Head of caudate nucleus (tissue), 42 donors: ENCODE results near the gene CHD3.

Experiments used
- DNase-seq, 42 donors: peaks; one replicate each; pipeline versions ENCODE4 v3.0.0 to v3.0.0-alpha.2; 2020 to 2021; ENCODE audit warnings: mixed read lengths in 7 of 42
- intact Hi-C: fragments of 100-400 bp; cut with DNase I; formaldehyde crosslinking; loops from one replicate; pipeline ENCODE4 v1.15.0; 2022

Gene CHD3

DNA sequence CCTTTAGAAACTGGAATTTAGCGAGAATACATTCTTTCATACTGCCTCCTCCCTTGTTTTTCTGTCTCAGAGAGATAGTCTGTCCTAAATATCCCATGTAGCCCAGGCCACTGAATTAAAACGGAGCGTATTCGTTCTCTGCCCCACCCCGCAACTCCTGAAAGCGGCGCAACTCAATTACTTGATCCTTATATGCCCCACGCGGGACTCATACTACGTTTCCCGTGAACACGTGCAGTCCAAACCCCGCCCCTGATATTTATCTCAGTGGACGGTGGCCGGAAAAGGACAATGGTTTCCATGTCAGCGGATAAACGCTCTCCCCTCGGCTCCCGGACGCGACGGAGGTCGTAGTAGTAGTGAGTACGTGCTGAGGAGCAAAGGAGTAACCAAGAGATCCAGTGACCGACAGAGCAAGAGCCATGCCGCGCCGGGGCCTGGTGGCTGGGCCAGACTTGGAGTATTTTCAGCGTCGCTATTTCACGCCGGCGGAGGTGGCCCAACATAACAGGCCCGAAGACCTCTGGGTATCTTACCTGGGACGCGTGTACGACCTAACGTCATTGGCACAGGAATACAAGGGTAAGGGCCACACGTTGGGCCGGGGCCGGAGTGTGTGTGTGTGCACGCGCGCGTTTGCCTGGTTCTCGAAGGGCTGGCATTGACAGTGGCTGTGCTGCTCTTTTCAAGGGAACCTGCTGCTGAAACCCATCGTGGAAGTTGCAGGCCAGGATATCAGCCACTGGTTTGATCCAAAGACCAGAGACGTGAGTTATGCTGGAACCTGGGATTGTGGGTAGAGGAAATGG is 30.7 kb upstream of the CHD3 start, which contains the start of gene CYB5D1:
Gene CYB5D1 (plus strand): TSS at position 291 of the 809 bp plus-strand sequence. CDS start 132 bp downstream, at position 423.
- intact Hi-C loops: loop anchor here (5.0 kb wide), 2 partner anchors 36 to 129 kb away; no protein-coding TSS in a partner anchor

DNA sequence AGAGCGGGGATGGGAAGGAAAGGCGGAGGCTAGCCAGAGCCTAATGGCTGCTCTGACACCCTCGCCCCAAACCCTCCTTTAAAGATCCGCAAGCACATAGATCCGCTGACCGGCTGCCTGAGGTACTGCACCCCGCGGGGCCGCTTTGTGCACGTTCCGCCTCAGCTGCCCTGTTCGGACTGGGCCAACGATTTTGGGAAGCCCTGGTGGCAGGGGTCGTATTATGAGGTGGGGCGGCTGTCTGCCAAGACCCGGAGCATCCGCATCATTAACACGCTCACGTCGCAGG is 30.1 kb upstream of the CHD3 start:
- intact Hi-C loops: loop anchor here (5.0 kb wide), 2 partner anchors 36 to 129 kb away; no protein-coding TSS in a partner anchor
- DNase-seq: peak in 16 of 42 donors; percentile 19 to 64 (median 43)

More for the DNA sequence above, 30.7 kb upstream of the CHD3 start, which contains the start of gene CYB5D1:
- peak; percentile 85 to 98 (median 94) for DNase-seq

DNA sequence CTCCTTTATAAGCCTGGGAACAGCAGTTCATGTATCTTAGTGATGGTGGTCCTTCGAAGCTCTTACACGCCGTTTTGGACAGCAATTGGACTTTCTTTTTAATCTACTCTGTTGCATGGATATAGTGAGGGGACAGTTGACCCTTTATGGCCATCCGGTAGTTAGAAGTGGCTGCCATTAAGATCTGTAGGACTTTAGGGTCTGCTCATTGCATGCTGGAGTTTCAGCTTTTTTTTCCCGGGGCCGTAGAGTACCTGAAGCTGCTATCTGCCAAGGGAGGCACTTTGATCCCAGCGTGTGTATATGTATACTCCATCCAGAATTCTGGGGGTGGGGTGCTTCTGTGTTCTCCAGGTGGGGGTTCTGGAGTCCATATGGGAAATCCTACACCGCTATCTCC is 29.6 kb upstream of the CHD3 start:
- intact Hi-C loops: loop anchor here (5.0 kb wide), 2 partner anchors 37 to 128 kb away; no protein-coding TSS in a partner anchor
- DNase-seq: peak in 1 of 42 donors; percentile 33

DNA sequence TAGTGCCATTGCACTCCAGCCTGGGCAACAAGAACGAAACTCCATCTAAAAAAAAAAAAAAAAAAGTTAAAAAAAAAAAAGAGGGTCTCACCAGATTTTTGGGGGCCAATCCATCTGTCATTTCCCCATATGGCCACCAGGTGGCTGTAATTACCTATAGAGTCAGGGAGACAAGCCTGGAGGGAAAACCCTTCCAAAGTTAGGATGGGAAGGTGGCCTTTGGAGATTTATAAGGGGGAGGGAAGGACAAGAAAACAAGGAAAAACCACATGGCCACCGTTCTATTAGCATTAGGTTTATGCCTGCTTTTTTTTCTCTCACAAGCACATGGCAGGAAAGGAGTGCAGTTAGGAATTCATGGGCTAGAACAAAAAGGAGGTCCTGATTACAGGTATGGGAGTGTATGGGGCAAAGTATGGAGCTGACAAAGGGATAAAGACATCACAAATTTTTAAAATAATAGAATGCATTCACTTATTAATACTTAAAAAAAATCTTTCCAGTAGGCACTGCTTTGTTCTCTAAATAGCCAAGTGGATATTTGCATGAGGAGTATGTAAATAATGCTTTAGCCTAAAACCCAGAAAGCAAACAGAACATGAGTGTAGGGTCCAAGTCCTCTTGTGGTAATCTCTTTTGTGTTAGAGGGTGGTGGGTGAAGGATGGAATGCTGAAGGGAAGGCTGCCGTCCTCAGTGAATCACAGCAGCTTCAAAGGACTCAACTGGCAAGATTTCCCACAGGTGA is 25.7 kb upstream of the CHD3 start:
- peak in 25 of 42 donors; percentile 14 to 89 (median 64) for DNase-seq
- intact Hi-C loops: loop anchor here (2.0 to 5.0 kb wide), 2 partner anchors 34 to 184 kb away; no protein-coding TSS in a partner anchor

DNA sequence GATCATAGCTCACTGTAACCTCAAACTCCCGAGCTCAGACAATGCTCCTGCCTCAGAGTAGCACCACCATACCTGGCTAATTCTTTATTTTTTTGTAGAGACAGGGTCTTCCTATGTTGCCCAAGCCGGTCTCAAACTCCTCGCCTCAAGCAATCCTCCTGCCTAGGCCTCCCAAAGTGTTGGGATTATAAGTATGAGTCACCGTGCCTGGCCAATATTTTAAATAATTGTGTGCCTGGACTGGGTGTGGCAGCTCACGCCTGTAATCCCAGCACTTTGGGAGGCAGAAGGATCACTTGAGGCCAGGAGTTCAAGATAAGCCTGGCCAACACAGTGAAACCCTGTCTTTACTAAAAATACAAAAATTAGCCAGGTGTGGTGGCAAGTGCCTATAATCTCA is 24.2 kb upstream of the CHD3 start:
- intact Hi-C loops: loop anchor here (5.0 kb wide), 1 partner anchor 183 kb away; no protein-coding TSS in a partner anchor
- peak in 1 of 42 donors; percentile 13 for DNase-seq

DNA sequence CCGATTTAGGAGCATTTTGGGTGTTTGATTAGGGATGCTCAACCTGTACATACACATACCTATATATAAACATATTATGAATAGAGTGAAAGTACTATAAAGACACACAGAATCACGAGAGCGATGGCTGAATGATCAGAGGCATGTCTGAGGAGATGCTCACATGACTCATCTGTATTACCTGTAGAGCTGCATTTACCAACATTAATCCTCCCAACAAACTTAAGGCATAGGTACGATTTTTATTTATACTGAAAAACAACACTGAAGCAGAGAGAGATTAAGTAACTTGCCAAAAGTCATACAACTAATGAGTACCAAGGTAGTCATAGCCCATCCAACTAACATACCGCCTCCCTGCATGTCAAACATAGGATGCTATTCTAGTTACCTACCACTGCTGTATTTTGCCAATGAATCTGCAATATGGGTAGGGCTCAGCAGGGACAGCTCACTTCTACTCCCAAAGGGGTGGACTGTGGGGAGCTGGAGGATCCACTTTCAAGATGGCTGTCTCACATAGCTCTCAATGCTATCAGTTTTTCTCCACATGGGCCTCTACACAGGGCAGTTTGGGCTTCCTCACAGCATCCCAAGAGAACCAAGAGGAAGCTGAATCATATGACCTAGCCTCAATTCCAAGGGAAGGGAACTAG is 23.5 kb upstream of the CHD3 start:
- peak in 1 of 42 donors; percentile 14 for DNase-seq
- intact Hi-C loops: loop anchor here (5.0 kb wide), 1 partner anchor 182 kb away; no protein-coding TSS in a partner anchor

DNA sequence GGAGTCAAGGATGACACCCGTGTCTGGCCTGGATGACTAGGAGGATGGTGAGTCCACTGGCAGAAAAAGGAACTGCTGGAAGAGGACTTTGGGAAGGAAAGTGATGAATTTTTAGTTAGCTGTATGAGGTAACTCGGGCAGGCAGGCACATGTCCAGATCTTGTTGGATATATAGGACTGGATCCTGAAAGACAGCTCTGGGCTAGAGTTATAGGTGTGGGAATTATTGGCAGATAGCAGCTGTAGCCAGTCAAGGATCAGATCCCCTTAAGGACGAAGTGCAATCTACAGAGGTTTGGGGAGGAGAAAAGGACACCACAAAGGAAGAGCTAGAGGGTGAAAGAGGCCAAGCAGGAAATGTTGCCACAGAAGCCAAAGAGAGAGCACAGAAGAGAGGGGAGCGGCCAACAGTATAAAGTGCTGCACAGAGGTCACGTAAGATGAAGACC is 20.7 kb upstream of the CHD3 start:
- intact Hi-C loops: no loop called here
- no peak for DNase-seq

DNA sequence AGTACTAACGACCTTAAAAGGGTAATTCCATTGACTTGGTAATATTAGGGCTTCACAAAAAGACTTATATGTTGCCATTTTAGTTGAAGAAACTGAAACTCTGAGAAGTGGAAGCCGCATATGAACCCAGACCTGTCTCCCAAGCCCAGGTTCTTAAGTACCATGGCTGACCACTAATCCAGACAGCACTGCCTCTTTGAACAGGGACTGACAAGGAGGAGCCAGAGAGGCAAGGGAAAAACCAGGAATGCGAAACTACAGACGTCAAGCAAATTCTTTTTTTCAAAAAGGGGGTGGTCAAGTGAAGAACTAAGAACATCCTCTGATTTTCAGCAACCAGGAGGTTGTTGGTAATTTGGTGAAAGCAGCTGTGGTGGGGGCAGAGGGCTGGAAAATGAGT is 15.5 kb upstream of the CHD3 start:
- DNase-seq: no peak
- intact Hi-C loops: no loop called here

DNA sequence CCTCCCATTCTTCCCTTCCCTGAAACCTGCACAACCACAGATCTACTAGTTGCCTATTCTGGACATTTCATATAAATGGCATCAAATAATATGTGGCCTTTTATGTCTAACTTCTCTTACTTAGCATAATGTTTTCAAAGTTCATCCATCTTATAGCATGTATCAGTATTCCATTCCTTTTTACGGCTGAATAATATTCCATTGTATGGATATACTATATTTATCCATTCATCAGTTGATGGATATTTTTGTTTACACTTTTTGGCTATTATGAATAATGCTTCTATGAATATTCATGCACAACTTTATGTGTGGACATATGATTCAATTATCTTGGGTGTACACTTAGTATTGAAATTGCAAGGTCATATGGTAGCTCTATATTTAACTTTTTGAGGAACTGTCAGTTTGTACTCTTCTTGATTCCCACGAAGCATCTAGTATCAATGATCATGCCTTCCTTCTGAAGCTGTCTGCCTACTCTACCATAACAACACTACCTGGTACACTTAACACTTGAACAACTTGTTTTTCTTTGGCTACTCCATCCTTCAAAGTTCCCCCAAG is 12.7 kb upstream of the CHD3 start:
- DNase-seq: no peak
- intact Hi-C loops: no loop called here

DNA sequence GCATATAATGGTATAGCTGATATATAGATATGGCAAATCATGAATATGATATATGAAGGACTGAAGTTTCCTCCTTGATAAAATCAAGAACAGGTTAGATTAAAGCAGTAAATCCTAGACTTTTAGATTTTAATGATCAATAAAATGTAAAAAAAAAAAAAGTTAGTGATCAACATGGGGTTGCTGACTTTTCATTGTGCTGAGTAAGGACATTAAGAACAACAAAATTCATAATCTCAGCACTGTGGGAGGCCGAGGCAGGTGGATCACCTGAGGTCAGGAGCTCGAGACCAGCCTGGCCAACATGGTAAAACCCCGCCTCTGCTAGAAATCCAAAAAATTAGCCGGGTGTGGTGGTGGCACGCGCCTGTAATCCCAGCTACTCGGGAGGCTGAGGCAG is 10.4 kb upstream of the CHD3 start:
- peak in 1 of 42 donors; percentile 22 for DNase-seq
- intact Hi-C loops: no loop called here

DNA sequence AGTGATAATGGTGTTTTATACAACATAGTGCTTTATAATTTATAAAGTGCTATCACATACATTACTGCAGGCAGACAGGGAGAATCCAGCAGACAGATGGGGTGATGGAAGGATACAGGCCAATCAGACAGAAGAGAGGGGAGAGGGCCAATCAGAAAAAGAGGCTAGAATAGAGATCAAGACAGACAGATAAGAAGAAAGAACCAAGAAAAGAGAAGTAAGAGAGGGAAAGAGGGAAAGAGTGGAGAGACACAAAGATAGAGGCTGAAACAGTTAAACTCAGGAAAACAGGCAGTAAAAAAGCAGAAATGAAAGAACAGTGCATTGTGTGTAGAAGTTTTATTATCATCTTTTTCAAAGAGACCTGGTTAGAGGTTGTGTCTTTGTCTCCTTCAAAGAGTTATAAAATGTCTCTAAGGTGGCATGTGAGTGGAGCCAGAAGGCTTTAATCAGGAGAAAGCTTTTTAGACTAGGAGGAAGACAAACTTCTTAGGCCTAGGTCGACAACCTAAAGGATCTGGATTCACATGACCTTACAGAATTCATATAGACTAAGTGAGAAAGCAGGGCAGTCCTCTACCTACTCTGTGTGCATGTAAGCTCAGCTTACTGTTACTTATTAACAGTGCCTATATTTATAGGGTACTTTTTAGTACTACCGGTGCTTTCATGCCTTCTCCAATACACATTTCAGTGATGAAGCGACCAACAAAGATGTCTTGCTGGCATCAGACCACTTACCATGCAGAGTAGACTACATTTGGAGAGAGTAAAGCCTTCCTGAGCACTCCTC is 8.3 kb upstream of the CHD3 start:
- intact Hi-C loops: no loop called here
- DNase-seq: peak in 1 of 42 donors; percentile 39

DNA sequence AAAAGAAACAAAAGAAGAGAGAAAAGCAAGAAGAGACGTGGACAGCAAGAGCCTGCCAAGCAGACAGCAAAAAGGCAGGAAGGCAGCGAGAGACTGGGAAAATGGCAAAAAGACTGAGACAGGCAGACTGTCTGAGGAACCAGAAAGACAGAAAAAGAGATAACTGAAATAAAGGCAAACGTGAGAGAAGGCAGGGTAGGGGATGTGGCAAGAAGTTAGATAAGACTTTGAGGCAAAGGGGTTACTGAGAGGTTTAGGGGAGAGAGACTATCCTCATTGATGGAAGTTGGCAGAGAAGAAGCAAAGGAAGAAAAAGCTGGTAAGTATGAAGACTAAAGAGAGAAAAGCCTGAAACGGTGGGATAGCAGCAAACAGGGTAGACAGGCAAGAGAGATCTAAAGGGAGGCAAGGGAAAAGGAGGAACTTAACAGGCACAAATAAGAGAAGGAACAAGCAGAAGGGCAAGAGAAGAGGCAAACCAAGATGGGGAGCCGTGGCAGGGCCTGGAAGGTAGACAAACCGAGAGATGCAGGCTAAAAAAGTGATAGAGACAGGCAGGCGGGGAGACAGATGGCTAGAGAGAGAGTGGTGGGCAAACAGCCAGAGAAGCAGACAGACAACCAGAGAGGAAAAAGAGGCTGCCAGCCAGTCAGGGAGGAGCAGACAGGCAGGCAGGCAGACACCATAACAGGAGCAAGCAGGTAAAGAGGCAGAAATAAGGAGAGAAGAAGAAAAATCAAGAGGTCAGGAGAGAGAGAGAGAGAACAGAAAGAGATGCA is 7.1 kb upstream of the CHD3 start:
- intact Hi-C loops: no loop called here
- DNase-seq: peak in 7 of 42 donors; percentile 7 to 49 (median 35)

DNA sequence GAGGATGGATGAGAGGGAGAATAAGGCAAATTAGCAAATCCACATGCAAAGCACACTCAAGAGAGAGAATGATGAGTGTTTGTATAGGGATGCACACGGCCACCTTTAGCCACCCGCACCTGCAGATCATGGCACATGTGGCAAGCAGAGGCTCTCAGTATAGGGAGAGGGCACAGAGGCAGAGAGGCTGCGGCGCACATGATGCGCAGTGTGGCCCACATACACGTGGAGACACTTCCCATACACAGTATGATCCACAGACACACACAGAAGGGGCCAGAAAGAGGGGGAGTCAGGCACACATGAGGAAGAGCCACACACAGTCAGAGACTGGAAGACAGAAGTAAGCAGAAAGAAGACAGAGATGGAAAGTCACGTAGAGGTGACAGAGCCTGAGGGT is 6.5 kb upstream of the CHD3 start:
- peak in 2 of 42 donors; percentile 17 to 33 for DNase-seq
- intact Hi-C loops: no loop called here

DNA sequence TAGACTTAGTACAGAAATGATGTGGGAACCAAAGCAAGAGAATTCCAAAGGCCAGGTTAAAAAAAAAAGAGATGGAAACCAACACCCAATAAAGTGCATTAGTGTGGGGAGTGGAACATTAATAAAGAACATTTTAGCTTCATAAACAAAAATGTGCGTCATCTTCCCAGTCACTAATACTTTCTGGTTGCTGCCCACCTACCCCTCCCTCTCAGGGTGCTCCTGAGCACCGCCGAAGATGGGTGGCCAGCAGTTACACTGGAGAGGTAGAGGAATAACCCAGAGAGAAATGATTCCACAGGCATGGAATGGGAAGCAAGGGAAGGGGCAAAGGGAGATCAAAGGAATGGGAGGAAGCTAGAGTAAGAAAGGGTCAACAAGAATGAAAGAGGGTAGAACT is 6.0 kb upstream of the CHD3 start:
- intact Hi-C loops: no loop called here

DNA sequence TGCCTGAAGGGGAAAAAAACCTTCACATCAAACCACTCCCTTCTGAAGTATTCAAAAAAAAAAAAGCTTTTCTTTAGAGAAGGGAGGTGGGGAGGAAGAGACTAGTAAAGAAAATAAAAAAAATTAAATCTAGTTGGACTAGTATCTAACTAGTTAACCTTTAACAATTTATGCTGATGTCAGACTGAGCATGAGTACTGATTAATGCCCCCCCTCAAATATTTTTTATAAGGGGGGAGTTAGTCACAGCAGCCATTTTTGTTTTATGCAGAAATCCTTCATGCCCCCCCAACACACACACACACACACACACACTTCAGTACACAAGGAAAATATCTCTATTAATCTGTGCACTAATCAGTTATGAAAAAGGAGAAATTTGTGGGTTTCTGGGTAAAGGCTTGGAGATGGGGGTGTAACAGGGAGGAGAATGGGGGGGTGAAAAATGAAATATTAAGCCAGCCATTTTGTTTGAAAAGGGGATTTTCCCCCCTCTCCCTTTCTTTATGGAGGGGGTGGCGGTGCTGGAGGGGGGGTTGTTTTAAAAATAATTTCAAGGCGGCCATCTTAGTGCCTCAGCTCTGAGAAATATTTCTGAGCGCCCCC is 4.7 kb upstream of the CHD3 start:
- intact Hi-C loops: no loop called here
- DNase-seq: no peak

More for the DNA sequence above, 6.0 kb upstream of the CHD3 start:
- no peak for DNase-seq

DNA sequence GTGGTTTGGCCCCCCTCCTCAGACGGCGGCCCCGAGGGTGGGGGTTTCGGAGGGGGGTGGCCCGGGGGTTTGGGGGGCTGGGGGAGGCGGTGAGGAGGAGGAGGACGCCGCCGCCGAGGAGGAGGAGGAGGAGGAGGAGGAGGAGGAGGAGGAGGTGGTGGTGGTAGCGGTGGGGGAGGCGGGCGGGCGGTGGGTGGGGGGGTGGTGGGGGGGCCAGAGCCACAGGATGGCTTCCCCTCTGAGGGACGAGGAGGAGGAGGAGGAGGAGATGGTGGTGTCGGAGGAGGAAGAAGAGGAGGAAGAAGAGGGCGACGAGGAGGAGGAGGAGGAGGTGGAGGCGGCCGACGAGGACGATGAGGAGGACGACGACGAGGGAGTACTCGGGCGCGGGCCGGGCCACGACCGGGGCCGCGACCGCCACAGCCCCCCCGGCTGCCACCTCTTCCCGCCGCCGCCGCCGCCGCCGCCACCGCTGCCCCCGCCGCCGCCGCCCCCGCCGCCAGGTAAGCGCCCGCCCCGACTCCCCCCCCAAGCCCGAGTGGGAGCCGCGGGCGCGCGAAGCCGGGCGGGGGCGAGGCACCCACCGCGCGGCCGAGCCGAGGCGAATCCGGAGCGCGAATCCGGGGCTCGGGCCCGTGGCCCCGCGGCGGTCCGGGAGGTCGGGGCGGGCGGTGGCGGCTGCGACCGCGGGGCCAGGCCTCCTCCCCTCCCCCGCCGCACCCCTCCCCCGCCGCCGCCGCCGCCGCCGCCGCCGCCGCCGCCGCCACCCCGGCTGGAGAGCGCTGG is 3.8 kb upstream of the CHD3 start:
- DNase-seq: peak in 12 of 42 donors; percentile 8 to 52 (median 36)
- intact Hi-C loops: loop anchor here (5.0 kb wide), 1 partner anchor 47 kb away; no protein-coding TSS in a partner anchor
